DOHH2 (cell line): ENCODE measurements around the gene SLC66A2.

Experiments
- H3F3A ChIP-seq: fragments of 200-600 bp; sonication (generic), shearing (Covaris generic); 2 replicates; pipeline ENCODE4 v1.6.0; 2016; ENCODE audit warnings: antibody characterized with exemption, mild to moderate bottlenecking; ENCODE audit not compliant: control insufficient read depth, insufficient read depth
- H3K27ac ChIP-seq: fragments of 200-600 bp; sonication (generic); 2 replicates; pipeline ENCODE4 v1.5.1; 2014; ENCODE audit warnings: low read depth, mild to moderate bottlenecking, low read length, moderate library complexity
- H3K27me3 ChIP-seq: fragments of 200-600 bp; sonication (generic); 2 replicates; pipeline ENCODE4 v1.6.1; 2014; ENCODE audit warnings: mild to moderate bottlenecking, low read length, mixed read lengths; ENCODE audit not compliant: control insufficient read depth
- H3K36me3 ChIP-seq: fragments of 200-600 bp; sonication (generic); 2 replicates; pipeline ENCODE4 v1.6.1; 2014; ENCODE audit warnings: mild to moderate bottlenecking, low read length, moderate library complexity, mixed read lengths; ENCODE audit not compliant: control insufficient read depth
- H3K4me1 ChIP-seq: fragments of 200-600 bp; sonication (generic); 2 replicates; pipeline ENCODE4 v1.6.1; 2014; ENCODE audit warnings: mild to moderate bottlenecking, low read length, mixed read lengths; ENCODE audit not compliant: control insufficient read depth
- H3K4me2 ChIP-seq: fragments of 200-600 bp; sonication (generic); 2 replicates; pipeline ENCODE4 v1.6.0; 2014; ENCODE audit warnings: mild to moderate bottlenecking, low read length, moderate library complexity
- H3K4me3 ChIP-seq: fragments of 200-600 bp; sonication (generic); 2 replicates; pipeline ENCODE4 v1.5.1; 2014; ENCODE audit warnings: mild to moderate bottlenecking, low read length, mixed read lengths
- H3K79me2 ChIP-seq: fragments of 200-600 bp; sonication (generic); 2 replicates; pipeline ENCODE4 v1.6.1; 2014; ENCODE audit warnings: mild to moderate bottlenecking, low read length, mixed read lengths; ENCODE audit not compliant: control insufficient read depth
- H3K9me2 ChIP-seq: fragments of 200-600 bp; sonication (generic); replicated peaks from 2 replicates; pipeline ENCODE4 v1.6.1; 2014; ENCODE audit warnings: mild to moderate bottlenecking, low read length, mixed read lengths; ENCODE audit not compliant: control insufficient read depth
- H3K9me3 ChIP-seq: fragments of 200-600 bp; sonication (generic); 2 replicates; pipeline ENCODE4 v1.6.1; 2014; ENCODE audit warnings: antibody characterized with exemption, low read length, mixed read lengths; ENCODE audit not compliant: control insufficient read depth, insufficient read depth
- H4K20me1 ChIP-seq: fragments of 200-600 bp; sonication (generic); 2 replicates; pipeline ENCODE4 v1.6.0; 2014; ENCODE audit warnings: low read depth, mild to moderate bottlenecking, antibody characterized with exemption, low read length, moderate library complexity; ENCODE audit not compliant: control insufficient read depth, insufficient read depth
- CTCF ChIP-seq: fragments of 200-600 bp; sonication (generic); IDR thresholded peaks from one replicate; pipeline ENCODE4 v1.5.1; 2014; ENCODE audit warnings: antibody characterized with exemption, mild to moderate bottlenecking, low read depth, low read length; ENCODE audit not compliant: poor library complexity, severe bottlenecking
- EZH2phosphoT487 ChIP-seq: fragments of 200-600 bp; sonication (generic); IDR thresholded peaks from 2 replicates; pipeline ENCODE4 v1.6.1; 2017; ENCODE audit warnings: borderline replicate concordance, mild to moderate bottlenecking, antibody characterized with exemption, low read length, moderate library complexity, mixed read lengths

The SLC66A2 gene

GRCh38 chr18:79896738-79897137 is 54.7 kb downstream of the SLC66A2 start:
- TF ChIP-seq EZH2phosphoT487 (no peak), CTCF (no peak)
- H3K4me3 ChIP-seq: no peak overlapping the region
- H3K27ac ChIP-seq: no peak overlapping the region
- no peaks in the 10 kb centered on the region for H3K4me1 ChIP-seq
- H3K4me2 ChIP-seq: no peak overlapping the region
- H3K9me3 ChIP-seq: peaks cover 62% of the 10 kb centered on the region
- no peaks in the 10 kb centered on the region for H4K20me1 ChIP-seq
- no peaks in the 10 kb centered on the region for H3K79me2 ChIP-seq
- no peaks in the 10 kb centered on the region for H3K9me2 ChIP-seq
- peaks cover under 1% of the 10 kb centered on the region; the same call in 1 of the 2 replicates for H3K36me3 ChIP-seq
- no peaks in the 10 kb centered on the region for H3F3A ChIP-seq
- no peaks in the 10 kb centered on the region for H3K27me3 ChIP-seq

GRCh38 chr18:79890674-79891073 is 60.8 kb downstream of the SLC66A2 start:
- H3K4me2 ChIP-seq: no peak overlapping the region
- H3K4me1 ChIP-seq: no peaks in the 10 kb centered on the region
- peaks cover 37% of the 10 kb centered on the region for H3K9me3 ChIP-seq
- H3F3A ChIP-seq: no peaks in the 10 kb centered on the region
- H3K79me2 ChIP-seq: no peaks in the 10 kb centered on the region
- no peaks in the 10 kb centered on the region for H3K9me2 ChIP-seq
- no peaks in the 10 kb centered on the region for H4K20me1 ChIP-seq
- H3K4me3 ChIP-seq: no peak overlapping the region
- H3K36me3 ChIP-seq: no peaks in the 10 kb centered on the region
- TF ChIP-seq CTCF (no peak), EZH2phosphoT487 (no peak)
- H3K27me3 ChIP-seq: no peaks in the 10 kb centered on the region
- H3K27ac ChIP-seq: no peak overlapping the region

GRCh38 chr18:79889569-79889968 is 61.9 kb downstream of the SLC66A2 start:
- Histone ChIP-seq H3K4me2 (no peak overlapping the region), H3K9me2 (no peaks in the 10 kb centered on the region), H3K4me3 (no peak overlapping the region), H3K4me1 (no peaks in the 10 kb centered on the region), H3K9me3 (peaks cover 31% of the 10 kb centered on the region), H3K79me2 (no peaks in the 10 kb centered on the region), H3K27ac (no peak overlapping the region), H3K36me3 (no peaks in the 10 kb centered on the region), H4K20me1 (no peaks in the 10 kb centered on the region), H3F3A (no peaks in the 10 kb centered on the region), H3K27me3 (no peaks in the 10 kb centered on the region)
- TF ChIP-seq EZH2phosphoT487 (no peak), CTCF (no peak)

GRCh38 chr18:79888016-79888415 is 63.4 kb downstream of the SLC66A2 start:
- no peaks in the 10 kb centered on the region for H3K36me3 ChIP-seq
- no peak overlapping the region for H3K4me2 ChIP-seq
- H3K27ac ChIP-seq: no peak overlapping the region
- no peaks in the 10 kb centered on the region for H4K20me1 ChIP-seq
- no peaks in the 10 kb centered on the region for H3K27me3 ChIP-seq
- no peaks in the 10 kb centered on the region for H3K4me1 ChIP-seq
- no peaks in the 10 kb centered on the region for H3F3A ChIP-seq
- H3K4me3 ChIP-seq: no peak overlapping the region
- H3K9me3 ChIP-seq: peaks cover 26% of the 10 kb centered on the region
- TF ChIP-seq EZH2phosphoT487 (no peak), CTCF (no peak)
- no peaks in the 10 kb centered on the region for H3K79me2 ChIP-seq
- H3K9me2 ChIP-seq: no peaks in the 10 kb centered on the region
